Body of pancreas (tissue), 4 donors: Measurements from ENCODE around the gene YWHAB. TPM values are rescaled to one million over a fixed set of nuclear protein-coding genes. Genes with fewer than 3 reads are reported as not detected.

ENCODE experiments used
- ATAC-seq: fragments of 150-250 bp; one replicate; pipeline ENCODE4 v1.9.1; 2016
- DNase-seq, 4 donors: peaks; one replicate each; pipeline ENCODE4 v3.0.0-alpha.2; 2019
- H3K27ac ChIP-seq, 4 donors: fragments of 200-600 bp; sonication (generic); 1 replicate in 3 of 4; 2 replicates in 1 of 4; pipeline versions ENCODE4 v1.5.1 to v1.6.1; 2016 to 2019; ENCODE audit warnings: mild to moderate bottlenecking in 1 of 4, mixed read lengths in 1 of 4, moderate library complexity in 1 of 4
- H3K27me3 ChIP-seq, 2 donors: fragments of 200-600 bp; sonication (generic); one replicate each; pipeline ENCODE4 v1.6.0; 2016; ENCODE audit warnings: mild to moderate bottlenecking in 1 of 2
- H3K36me3 ChIP-seq, 2 donors: fragments of 200-600 bp; sonication (generic); replicated peaks in 1 of 2; 2 replicates each; pipeline ENCODE4 v1.5.1; 2016; ENCODE audit warnings: low read depth in 2 of 2; ENCODE audit not compliant: insufficient read depth in 1 of 2
- H3K4me1 ChIP-seq: fragments of 200-600 bp; sonication (generic); one replicate; pipeline ENCODE4 v1.6.0; 2016
- H3K4me3 ChIP-seq, 2 donors: fragments of 200-600 bp; sonication (generic); 1 replicate in 1 of 2; 2 replicates in 1 of 2; pipeline ENCODE4 v1.5.1; 2016 to 2019
- H3K9me3 ChIP-seq, 3 donors: fragments of 200-600 bp; sonication (generic); 1 replicate in 2 of 3; 2 replicates in 1 of 3; pipeline ENCODE4 v1.5.1; 2016
- CTCF ChIP-seq, 7 experiments: fragments of 450-650 bp in 4 of 7; fragments of 200-600 bp in 3 of 7; sonication (generic) in 3 of 7; IDR thresholded peaks; one replicate each; pipeline ENCODE4 v1.5.1; 2016 to 2019; ENCODE audit warnings: antibody characterized with exemption in 7 of 7
- POLR2A ChIP-seq, 3 donors: fragments of 450-650 bp; IDR thresholded peaks; one replicate each; pipeline ENCODE4 v1.6.1; 2016; ENCODE audit warnings: antibody characterized with exemption in 3 of 3, mild to moderate bottlenecking in 2 of 3
- WGBS, 2 donors: methylation state at CpG; one replicate each; pipeline ENCODE4 v1.1.5; 2017; 5-methylcytosine and 5-hydroxymethylcytosine counted together
- intact Hi-C: fragments of 100-400 bp; cut with DNase I; formaldehyde crosslinking; loops from one replicate; pipeline ENCODE4 v1.15.1; 2023
- total RNA-seq, 2 donors: library from RNA; depleted of rRNA; stranded (reverse); fragments of >200 nt; gene quantifications; one replicate each; pipeline ENCODE4 v1.1.0, GENCODE V29; 2016

Gene YWHAB
- total RNA-seq, 2 donors from 2014 or later, result 49.3 to 64.9 TPM

- 59 to 61% methylated on average over 6 of the region's 6 CpGs for WGBS, 2 donors
- TF ChIP-seq POLR2A (IDR thresholded peaks at IDR 0.05) (no peak), CTCF (IDR thresholded peaks at IDR 0.05) (peak in 6 of 7 experiments; percentile 6 to 38 (median 24))
- ATAC-seq (no peak), DNase-seq (no peak)
- Histone ChIP-seq H3K27ac (peak overlapping the region in 1 of 4 donors; percentile 21), H3K4me3 (no peak overlapping the region), H3K4me1 (peaks cover 57% of the 10 kb centered on the region), H3K36me3 (no peaks in the 10 kb centered on the region), H3K27me3 (no peaks in the 10 kb centered on the region), H3K9me3 (no peaks in the 10 kb centered on the region)
- intact Hi-C loops, result no loop called here
Measured at GRCh38 chr20:44888226-44889103, 3.0 kb downstream of the YWHAB start.

GRCh38 chr20:44891826-44892225, 6.3 kb downstream of the YWHAB start:
- H3K27me3 ChIP-seq, result no peaks in the 10 kb centered on the region
- no peak for TF ChIP-seq CTCF (IDR thresholded peaks at IDR 0.05)
- TF ChIP-seq POLR2A (IDR thresholded peaks at IDR 0.05), result no peak
- intact Hi-C loops, result no loop called here
- DNase-seq (no peak), ATAC-seq (no peak)
- WGBS, 2 donors, result 64 to 75% methylated on average over 1 of the region's 1 CpG
- no peak overlapping the region for H3K4me3 ChIP-seq
- H3K9me3 ChIP-seq, result no peaks in the 10 kb centered on the region
- H3K27ac ChIP-seq, result no peak overlapping the region
- H3K4me1 ChIP-seq, result peaks cover 53% of the 10 kb centered on the region
- H3K36me3 ChIP-seq, result no peaks in the 10 kb centered on the region

- 59 to 76% methylated on average over 2 of the region's 2 CpGs for WGBS, 2 donors
- Histone ChIP-seq H3K9me3 (no peaks in the 10 kb centered on the region), H3K27ac (no peak overlapping the region), H3K4me3 (no peak overlapping the region), H3K27me3 (no peaks in the 10 kb centered on the region), H3K36me3 (no peaks in the 10 kb centered on the region), H3K4me1 (peaks cover 25% of the 10 kb centered on the region)
- no peak for TF ChIP-seq CTCF (IDR thresholded peaks at IDR 0.05)
- no peak for TF ChIP-seq POLR2A (IDR thresholded peaks at IDR 0.05)
- ATAC-seq (no peak), DNase-seq (no peak)
- intact Hi-C loops, result no loop called here
Measured at GRCh38 chr20:44894959-44895358, 9.5 kb downstream of the YWHAB start.

GRCh38 chr20:44896583-44896982, 11.1 kb downstream of the YWHAB start:
- Histone ChIP-seq H3K36me3 (no peaks in the 10 kb centered on the region), H3K4me3 (no peak overlapping the region), H3K4me1 (peaks cover 22% of the 10 kb centered on the region), H3K27me3 (no peaks in the 10 kb centered on the region), H3K27ac (no peak overlapping the region), H3K9me3 (no peaks in the 10 kb centered on the region)
- intact Hi-C loops, result no loop called here
- TF ChIP-seq POLR2A (IDR thresholded peaks at IDR 0.05) (no peak), CTCF (IDR thresholded peaks at IDR 0.05) (no peak)
- DNase-seq (no peak), ATAC-seq (no peak)
- 86 to 95% methylated on average over 1 of the region's 1 CpG for WGBS, 2 donors

GRCh38 chr20:44897133-44897532, 11.6 kb downstream of the YWHAB start:
- no peak for ATAC-seq
- no peaks in the 10 kb centered on the region for H3K9me3 ChIP-seq
- TF ChIP-seq CTCF (IDR thresholded peaks at IDR 0.05) (no peak), POLR2A (IDR thresholded peaks at IDR 0.05) (no peak)
- H3K36me3 ChIP-seq, result peaks cover 0 to 4% of the 10 kb centered on the region in 2 donors
- WGBS, 2 donors, result 68 to 86% methylated on average over 1 of the region's 1 CpG
- H3K27me3 ChIP-seq, result no peaks in the 10 kb centered on the region
- intact Hi-C loops, result no loop called here
- DNase-seq, result no peak
- peaks cover 20% of the 10 kb centered on the region for H3K4me1 ChIP-seq
- H3K27ac ChIP-seq, result no peak overlapping the region
- no peak overlapping the region for H3K4me3 ChIP-seq
